Activated CD4-positive, alpha-beta memory T cell treated with anti-CD3 and anti-CD28 coated beads for 36 hours (primary cell): ENCODE data around the gene TMEM150A. TPM values are rescaled to one million over a fixed set of nuclear protein-coding genes. Genes with fewer than 3 reads are reported as not detected.

Experiments used
- CTCF ChIA-PET: fragments of 350-600 bp; sonication (Branson Sonifier 250); formaldehyde crosslinking; loops from one replicate; lab custom pipeline; 2021; ENCODE audit warnings: antibody characterized with exemption, inconsistent platforms; lab: Charles Lee
- POLR2A ChIA-PET: fragments of 350-600 bp; sonication (Branson Sonifier 250); formaldehyde crosslinking; loops from one replicate; lab custom pipeline; 2021; ENCODE audit warnings: antibody characterized with exemption; lab: Charles Lee
- DNase-seq: peaks from one replicate; pipeline ENCODE4 v3.0.0-alpha.2; 2020
- H3K27ac Mint-ChIP-seq: one replicate; pipeline ENCODE4 v1.8.0; 2021; ENCODE audit warnings: mixed read lengths
- H3K27me3 Mint-ChIP-seq: one replicate; pipeline ENCODE4 v1.8.0; 2021; ENCODE audit warnings: mixed read lengths
- H3K36me3 Mint-ChIP-seq: one replicate; pipeline ENCODE4 v1.8.0; 2021; ENCODE audit warnings: mixed read lengths
- H3K4me1 Mint-ChIP-seq: one replicate; pipeline ENCODE4 v1.8.0; 2021; ENCODE audit warnings: low read depth, mixed read lengths
- H3K4me3 Mint-ChIP-seq: one replicate; pipeline ENCODE4 v1.8.0; 2021; ENCODE audit warnings: mild to moderate bottlenecking, mixed read lengths
- H3K9me3 Mint-ChIP-seq: one replicate; pipeline ENCODE4 v1.8.0; 2021; ENCODE audit warnings: mixed read lengths
- intact Hi-C: fragments of 100-400 bp; cut with micrococcal nuclease; formaldehyde crosslinking; loops from one replicate; pipeline ENCODE4 v1.15.1; 2023
- total RNA-seq, 2 experiments: library from RNA; stranded (reverse); gene quantifications; one replicate each; pipeline ENCODE4 v1.2.3, GENCODE V29; 2021

Gene TMEM150A
- total RNA-seq: 1 to 10 TPM; 1.2 to 1.6 TPM

GRCh38 chr2:85602476-85603234, at the start of gene TMEM150A:
Gene TMEM150A (minus strand): TSS chr2:85602698. CDS start chr2:85601948, 750 bp downstream.
- DNase-seq: peak; percentile 92
- H3K36me3 Mint-ChIP-seq: peaks cover under 1% of the 10 kb centered on the region
- intact Hi-C loops: loop anchor here (1.0 to 2.0 kb wide), 2 partner anchors 10 to 14 kb away; partner anchors contain the start of genes C2orf68 and USP39
- H3K27ac Mint-ChIP-seq: peak within 1 kb of the TSS; percentile 67
- H3K9me3 Mint-ChIP-seq: no peaks in the 10 kb centered on the region
- H3K4me3 Mint-ChIP-seq: peak within 1 kb of the TSS; percentile 80
- no peaks in the 10 kb centered on the region for H3K27me3 Mint-ChIP-seq
- peaks cover 27% of the 10 kb centered on the region for H3K4me1 Mint-ChIP-seq
- CTCF ChIA-PET: interaction anchor here (0.7 to 1.6 kb wide), 3 partner anchors 9 to 51 kb away, joined by 3 to 6 read pairs (median 5); partner anchors contain the start of gene C2orf68
- POLR2A ChIA-PET: interaction anchor here (1.2 to 1.8 kb wide), 3 partner anchors 9 to 247 kb away, joined by 3 to 6 read pairs (median 4); partner anchors contain the start of gene C2orf68

GRCh38 chr2:85652056-85652455, 49.6 kb upstream of the TMEM150A start:
- H3K9me3 Mint-ChIP-seq: no peaks in the 10 kb centered on the region

GRCh38 chr2:85651097-85651496, 48.6 kb upstream of the TMEM150A start:
- ChIA-PET POLR2A (no interaction called here), CTCF (interaction anchor here (0.6 to 1.0 kb wide), 2 partner anchors 14 to 63 kb away, joined by 3 to 5 read pairs; no protein-coding TSS in a partner anchor)
- peaks cover 41% of the 10 kb centered on the region for H3K36me3 Mint-ChIP-seq
- DNase-seq: no peak
- no peaks in the 10 kb centered on the region for H3K27me3 Mint-ChIP-seq
- H3K9me3 Mint-ChIP-seq: no peaks in the 10 kb centered on the region
- H3K27ac Mint-ChIP-seq: no peak overlapping the region
- H3K4me3 Mint-ChIP-seq: no peak overlapping the region
- peaks cover 2% of the 10 kb centered on the region for H3K4me1 Mint-ChIP-seq
- intact Hi-C loops: no loop called here

More at GRCh38 chr2:85652056-85652455, 49.6 kb upstream of the TMEM150A start:
- H3K4me1 Mint-ChIP-seq: peaks cover 2% of the 10 kb centered on the region
- intact Hi-C loops: no loop called here
- H3K4me3 Mint-ChIP-seq: no peak overlapping the region
- peak overlapping the region; percentile 34 for H3K27ac Mint-ChIP-seq
- peaks cover 35% of the 10 kb centered on the region for H3K36me3 Mint-ChIP-seq
- no peak for DNase-seq
- ChIA-PET POLR2A (no interaction called here), CTCF (interaction anchor here (2.9 kb wide), 1 partner anchor 15 kb away, joined by 20 read pairs; no protein-coding TSS in a partner anchor)
- no peaks in the 10 kb centered on the region for H3K27me3 Mint-ChIP-seq

- POLR2A ChIA-PET: no interaction called here
- no peak overlapping the region for H3K4me3 Mint-ChIP-seq
- no peak overlapping the region for H3K27ac Mint-ChIP-seq
- H3K27me3 Mint-ChIP-seq: no peaks in the 10 kb centered on the region
- CTCF ChIA-PET: interaction anchor here (1.0 to 4.5 kb wide), 4 partner anchors 10 to 29 kb away, joined by 3 to 35 read pairs (median 4); no protein-coding TSS in a partner anchor
- intact Hi-C loops: no loop called here
- H3K4me1 Mint-ChIP-seq: peaks cover 2% of the 10 kb centered on the region
- H3K9me3 Mint-ChIP-seq: no peaks in the 10 kb centered on the region
- peaks cover 47% of the 10 kb centered on the region for H3K36me3 Mint-ChIP-seq
- DNase-seq: no peak
Observed at GRCh38 chr2:85650456-85650855, 48.0 kb upstream of the TMEM150A start.

GRCh38 chr2:85649201-85650190, 47.0 kb upstream of the TMEM150A start:
- no peak for DNase-seq
- Mint-ChIP-seq H3K9me3 (no peaks in the 10 kb centered on the region), H3K27me3 (no peaks in the 10 kb centered on the region), H3K4me1 (peaks cover 2% of the 10 kb centered on the region), H3K27ac (no peak overlapping the region), H3K36me3 (peaks cover 50% of the 10 kb centered on the region), H3K4me3 (no peak overlapping the region)
- ChIA-PET CTCF (interaction anchor here (0.6 to 4.5 kb wide), 5 partner anchors 9 to 160 kb away, joined by 3 to 35 read pairs (median 3); no protein-coding TSS in a partner anchor), POLR2A (no interaction called here)
- intact Hi-C loops: no loop called here

- DNase-seq: no peak
- peaks cover 2% of the 10 kb centered on the region for H3K4me1 Mint-ChIP-seq
- H3K36me3 Mint-ChIP-seq: peaks cover 52% of the 10 kb centered on the region
- no peak overlapping the region for H3K27ac Mint-ChIP-seq
- intact Hi-C loops: no loop called here
- H3K9me3 Mint-ChIP-seq: no peaks in the 10 kb centered on the region
- ChIA-PET CTCF (interaction anchor here (1.1 to 4.5 kb wide), 3 partner anchors 11 to 28 kb away, joined by 3 to 35 read pairs (median 3); no protein-coding TSS in a partner anchor), POLR2A (no interaction called here)
- no peaks in the 10 kb centered on the region for H3K27me3 Mint-ChIP-seq
- no peak overlapping the region for H3K4me3 Mint-ChIP-seq
Observed at GRCh38 chr2:85648619-85649018, 46.1 kb upstream of the TMEM150A start.

- ChIA-PET POLR2A (no interaction called here), CTCF (interaction anchor here (1.1 to 4.5 kb wide), 3 partner anchors 11 to 27 kb away, joined by 3 to 35 read pairs (median 3); no protein-coding TSS in a partner anchor)
- H3K4me1 Mint-ChIP-seq: peaks cover 3% of the 10 kb centered on the region
- no peaks in the 10 kb centered on the region for H3K9me3 Mint-ChIP-seq
- intact Hi-C loops: no loop called here
- H3K4me3 Mint-ChIP-seq: no peak overlapping the region
- DNase-seq: no peak
- no peaks in the 10 kb centered on the region for H3K27me3 Mint-ChIP-seq
- peaks cover 54% of the 10 kb centered on the region for H3K36me3 Mint-ChIP-seq
- no peak overlapping the region for H3K27ac Mint-ChIP-seq
Observed at GRCh38 chr2:85647823-85648526, 45.5 kb upstream of the TMEM150A start.

GRCh38 chr2:85646166-85646565, 43.7 kb upstream of the TMEM150A start:
- Mint-ChIP-seq H3K36me3 (peaks cover 65% of the 10 kb centered on the region), H3K27me3 (no peaks in the 10 kb centered on the region), H3K4me3 (no peak overlapping the region), H3K9me3 (no peaks in the 10 kb centered on the region), H3K4me1 (peaks cover 13% of the 10 kb centered on the region), H3K27ac (no peak overlapping the region)
- ChIA-PET POLR2A (no interaction called here), CTCF (interaction anchor here (4.5 kb wide), 1 partner anchor 9 kb away, joined by 35 read pairs; no protein-coding TSS in a partner anchor)
- intact Hi-C loops: no loop called here
- DNase-seq: no peak

GRCh38 chr2:85644909-85645308, 42.4 kb upstream of the TMEM150A start:
- H3K36me3 Mint-ChIP-seq: peaks cover 69% of the 10 kb centered on the region
- intact Hi-C loops: no loop called here
- H3K4me3 Mint-ChIP-seq: no peak overlapping the region
- H3K27ac Mint-ChIP-seq: no peak overlapping the region
- ChIA-PET POLR2A (no interaction called here), CTCF (interaction anchor here (1.5 kb wide), 1 partner anchor 9 kb away, joined by 4 read pairs; no protein-coding TSS in a partner anchor)
- peaks cover 13% of the 10 kb centered on the region for H3K4me1 Mint-ChIP-seq
- DNase-seq: no peak
- H3K27me3 Mint-ChIP-seq: no peaks in the 10 kb centered on the region
- no peaks in the 10 kb centered on the region for H3K9me3 Mint-ChIP-seq

- H3K27me3 Mint-ChIP-seq: no peaks in the 10 kb centered on the region
- intact Hi-C loops: no loop called here
- ChIA-PET CTCF (interaction anchor here (0.7 kb wide), 1 partner anchor 171 kb away, joined by 3 read pairs; no protein-coding TSS in a partner anchor), POLR2A (interaction anchor here (1.2 kb wide), 1 partner anchor 27 kb away, joined by 3 read pairs; the partner anchor contains the start of gene USP39)
- peak overlapping the region; percentile 69 for H3K27ac Mint-ChIP-seq
- no peaks in the 10 kb centered on the region for H3K9me3 Mint-ChIP-seq
- H3K36me3 Mint-ChIP-seq: peaks cover 59% of the 10 kb centered on the region
- H3K4me3 Mint-ChIP-seq: no peak overlapping the region
- peaks cover 13% of the 10 kb centered on the region for H3K4me1 Mint-ChIP-seq
- peak; percentile 36 for DNase-seq
Observed at GRCh38 chr2:85642725-85643124, 40.2 kb upstream of the TMEM150A start.
